Measurements from ENCODE around the gene BUB1.
"Not testable (repeated sequence)": the region's sequence is repeated elsewhere in the genome, so short reads cannot be mapped to it uniquely, and the experiment has no call there.

The BUB1 gene

GRCh38 chr2:110690083-110690965 is 12.5 kb upstream of the BUB1 start:
- DNase-seq (ENCODE audit: low read depth): no peak

DNA sequence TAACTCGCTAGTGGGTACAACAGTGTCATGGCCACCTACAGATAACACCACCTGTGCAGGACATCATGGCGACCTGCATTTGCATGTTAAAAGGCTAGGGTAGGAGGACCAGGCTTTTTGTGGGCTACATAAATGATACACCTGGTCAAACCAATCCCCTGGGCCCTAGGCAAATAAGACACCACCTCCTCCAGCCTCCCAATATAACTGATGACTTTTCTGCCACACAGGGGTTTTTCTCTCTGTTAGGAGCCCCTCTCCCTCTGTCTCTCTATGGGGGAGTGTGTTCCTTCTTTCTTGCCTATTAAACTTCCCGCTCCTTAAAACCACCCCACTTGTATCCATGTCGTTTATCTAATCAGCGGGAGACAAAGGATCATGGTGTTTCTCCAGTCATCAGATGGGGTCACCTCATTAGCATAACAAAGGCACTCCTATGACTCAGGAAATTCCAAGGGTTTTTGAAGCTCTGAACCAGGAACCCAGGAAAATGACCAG is 10.8 kb upstream of the BUB1 start:
- DNase-seq (ENCODE audit: low read depth): no peak

GRCh38 chr2:110687775-110688484 is 10.1 kb upstream of the BUB1 start:
- not testable (repeated sequence) for DNase-seq (ENCODE audit: low read depth)

DNA sequence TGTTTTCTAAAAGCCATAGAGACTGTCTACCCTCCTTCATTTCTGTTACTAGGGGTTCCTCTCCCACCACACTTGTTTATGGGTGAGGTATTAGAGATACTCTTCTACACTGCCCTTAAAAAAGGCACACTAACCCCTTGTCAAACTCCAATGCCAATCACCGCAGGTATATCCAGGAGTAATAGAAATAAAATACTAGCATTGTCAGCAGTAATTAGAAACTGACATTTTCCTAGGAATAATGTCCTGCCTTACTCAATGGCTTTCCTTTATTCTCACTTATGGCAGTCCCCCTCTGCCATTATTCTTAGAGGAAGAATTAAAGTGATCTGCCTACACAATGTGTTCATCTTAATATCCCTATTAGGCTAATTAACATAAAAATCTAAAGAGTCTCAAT is 5.0 kb upstream of the BUB1 start:
- no peak for DNase-seq (ENCODE audit: low read depth)

DNA sequence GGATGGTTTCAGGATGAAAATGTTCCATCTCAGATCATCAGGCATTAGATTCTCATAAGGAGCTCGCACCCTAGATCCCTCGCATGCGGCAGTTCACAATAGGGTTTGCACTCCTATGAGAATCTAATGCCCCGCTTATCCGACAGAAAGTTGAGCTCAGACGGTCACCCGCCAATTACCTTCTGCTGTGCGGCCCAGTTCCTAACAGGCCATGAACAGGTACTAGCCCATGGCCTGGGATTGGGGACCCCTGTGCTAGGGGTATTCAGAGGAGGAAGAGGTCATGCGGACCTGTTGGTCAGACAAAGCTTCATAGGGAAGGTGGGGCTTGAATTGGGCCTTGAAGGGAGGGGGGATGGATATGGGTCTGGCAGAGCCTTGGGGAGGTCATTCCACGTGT is 4.4 kb upstream of the BUB1 start:
- no peak for DNase-seq (ENCODE audit: low read depth)

DNA sequence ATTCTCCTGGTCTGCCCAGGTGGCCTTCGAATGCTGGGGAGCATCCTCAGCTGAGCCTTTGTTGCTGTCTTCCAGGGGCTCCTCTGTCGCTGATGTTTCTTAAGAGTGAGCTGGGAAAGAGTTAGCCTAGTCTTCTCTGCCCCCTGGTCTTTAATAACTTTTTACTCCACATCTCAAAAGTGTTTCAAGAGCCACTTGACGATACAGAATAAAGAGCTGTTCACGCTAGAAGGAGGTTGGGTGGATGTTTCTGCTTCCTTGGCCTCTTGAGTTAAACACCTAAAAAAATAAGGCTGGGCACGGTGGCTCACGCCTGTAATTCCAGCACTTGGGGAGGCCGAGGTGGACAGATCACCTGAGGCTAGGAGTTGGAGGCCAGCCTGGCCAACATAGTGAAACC is 2.8 kb upstream of the BUB1 start:
- no peak for DNase-seq (ENCODE audit: low read depth)

- DNase-seq (ENCODE audit: low read depth): no peak
These were observed 2.0 kb upstream of the BUB1 start for GRCh38 chr2:110679865-110680264.

DNA sequence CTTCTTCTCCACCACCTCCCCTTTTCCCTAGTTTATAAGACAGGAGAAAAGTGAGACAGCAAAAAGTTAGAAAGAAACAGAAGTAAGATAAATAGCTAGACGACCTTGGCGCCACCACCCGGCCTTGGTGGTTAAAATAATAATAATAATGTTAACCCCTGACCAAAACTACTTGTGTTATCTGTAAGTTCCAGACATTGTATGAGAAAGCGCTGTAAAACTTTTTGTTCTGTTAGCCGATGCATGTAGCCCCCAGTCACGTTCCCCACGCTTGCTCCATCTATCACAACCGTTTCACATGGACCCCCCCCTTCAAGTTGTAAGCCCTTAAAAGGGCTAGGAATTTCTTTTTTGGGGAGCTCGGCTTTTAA is 1.5 kb upstream of the BUB1 start:
- DNase-seq (ENCODE audit: low read depth): no peak

- DNase-seq (ENCODE audit: low read depth): no peak
These were observed 834 bp upstream of the BUB1 start for GRCh38 chr2:110678457-110679336.

DNA sequence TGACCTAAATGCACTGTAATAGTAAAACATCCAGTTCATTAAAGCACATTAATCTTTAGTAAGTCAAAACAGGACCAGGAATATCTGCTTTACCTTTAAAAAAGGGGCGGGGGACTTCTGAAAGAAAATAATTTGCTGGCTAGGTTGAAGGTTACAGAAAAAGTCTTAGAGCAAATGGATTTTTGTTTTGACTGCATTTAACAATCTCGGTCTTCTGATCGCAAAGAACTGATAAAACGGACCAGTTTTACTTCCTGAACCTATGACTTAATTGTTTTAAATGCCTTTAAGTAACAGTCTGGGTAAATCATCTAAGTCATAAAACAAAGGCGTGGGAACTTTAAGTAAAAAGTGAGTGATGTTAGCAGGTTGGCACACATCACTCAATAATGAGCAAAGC is 783 bp downstream of the BUB1 start:
- no peak for DNase-seq (ENCODE audit: low read depth)

- no peak for DNase-seq (ENCODE audit: low read depth)
These were observed 2.2 kb downstream of the BUB1 start for GRCh38 chr2:110675679-110676078.

- DNase-seq (ENCODE audit: low read depth): no peak
These were observed 3.0 kb downstream of the BUB1 start for GRCh38 chr2:110674620-110675555.

- no peak for DNase-seq (ENCODE audit: low read depth)
These were observed 4.7 kb downstream of the BUB1 start for GRCh38 chr2:110673201-110673600.

DNA sequence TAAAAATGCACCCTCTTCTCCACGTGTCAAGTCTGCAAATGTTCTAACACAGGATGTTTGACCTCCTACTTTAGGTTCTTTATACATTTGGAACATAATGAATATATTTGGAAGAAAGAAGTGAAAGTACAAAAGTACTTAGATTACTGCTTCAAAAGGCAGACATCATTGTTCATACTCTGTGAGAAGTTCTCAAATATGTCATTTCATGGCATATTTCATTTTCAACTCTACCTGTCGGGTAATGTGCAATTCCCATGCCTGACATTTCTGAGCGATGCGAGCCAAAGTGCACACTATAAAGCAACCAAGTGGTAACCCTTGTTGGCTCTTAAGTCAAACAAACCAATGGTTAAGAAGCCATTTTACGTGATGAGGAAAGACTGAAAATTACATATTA is 7.0 kb downstream of the BUB1 start:
- DNase-seq (ENCODE audit: low read depth): no peak

- DNase-seq (ENCODE audit: low read depth): no peak
These were observed 8.8 kb downstream of the BUB1 start for GRCh38 chr2:110669079-110669478.

DNA sequence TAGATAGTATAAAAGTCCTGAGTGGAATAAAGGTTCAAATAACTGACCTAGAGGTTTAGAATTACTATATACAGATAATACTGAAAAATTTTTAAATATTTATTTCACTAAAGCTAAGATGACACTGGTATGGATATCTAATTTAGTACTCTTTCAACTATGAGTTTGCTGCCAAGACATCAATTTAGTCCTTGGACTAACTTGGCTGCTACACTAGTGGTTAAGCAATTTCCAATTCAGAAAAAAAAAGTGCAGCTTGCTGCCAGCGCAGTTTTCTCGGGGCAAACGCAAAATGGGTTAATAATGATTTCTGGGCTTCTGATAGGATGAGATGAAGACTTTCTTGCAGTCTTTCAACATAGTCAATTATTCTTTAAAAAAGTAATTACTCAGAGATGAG is 10.8 kb downstream of the BUB1 start:
- DNase-seq (ENCODE audit: low read depth): no peak

- no peak for DNase-seq (ENCODE audit: low read depth)
These were observed 13.7 kb downstream of the BUB1 start for GRCh38 chr2:110664135-110664534.

DNA sequence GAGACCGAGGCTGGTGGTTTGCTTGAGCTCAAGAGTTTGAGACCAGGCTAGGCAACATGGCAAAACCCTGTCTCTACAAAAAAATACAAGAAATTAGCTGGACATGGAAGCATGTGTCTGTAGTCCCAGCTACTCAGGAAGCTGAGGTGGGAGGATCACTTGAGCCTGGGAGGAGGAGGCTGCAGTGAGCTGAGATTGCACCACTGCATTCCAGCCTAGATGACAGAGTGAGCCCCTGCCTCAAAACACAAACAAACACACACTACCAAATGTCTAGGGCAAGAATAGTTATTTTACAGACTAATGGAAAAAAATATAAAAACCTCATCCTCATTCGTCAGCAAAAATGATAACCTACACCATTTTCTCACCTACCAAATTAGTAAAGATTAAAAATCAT is 15.3 kb downstream of the BUB1 start:
- DNase-seq (ENCODE audit: low read depth): no peak

GRCh38 chr2:110660558-110660957 is 17.3 kb downstream of the BUB1 start:
- DNase-seq (ENCODE audit: low read depth): no peak

GRCh38 chr2:110659248-110659647 is 18.6 kb downstream of the BUB1 start:
- DNase-seq (ENCODE audit: low read depth): no peak

DNA sequence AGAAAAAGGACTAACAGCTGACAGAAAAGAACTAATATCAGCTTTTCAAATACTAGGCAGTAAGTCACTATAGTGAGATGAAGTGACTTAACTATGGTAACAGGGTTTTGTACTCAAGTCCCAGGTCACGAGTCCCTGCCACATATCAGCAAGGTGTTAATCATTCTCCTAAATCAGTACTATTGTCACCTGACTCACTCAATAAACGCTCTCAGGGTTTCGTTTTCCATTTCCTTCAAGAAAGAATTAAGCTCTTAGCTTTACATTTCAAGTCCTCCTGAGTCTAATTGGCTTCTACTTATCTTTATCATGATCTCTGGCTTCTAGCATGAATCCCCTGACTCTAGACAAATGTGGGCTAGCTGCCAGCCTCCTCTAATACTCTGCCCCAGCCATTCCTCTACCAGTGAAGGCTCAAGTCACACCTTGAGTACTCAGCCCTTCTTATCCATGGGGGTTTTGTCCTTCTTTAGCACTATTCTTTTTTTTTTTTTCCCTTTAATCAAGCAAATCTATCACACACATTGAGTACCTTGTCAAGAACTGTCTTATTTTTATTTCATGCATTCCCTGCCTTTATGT is 20.0 kb downstream of the BUB1 start:
- no peak for DNase-seq (ENCODE audit: low read depth)
